K562 (cell line): ENCODE measurements around the gene NEK5. TPM values are rescaled to one million over a fixed set of nuclear protein-coding genes. Genes with fewer than 3 reads are reported as not detected.

Experiments used
- CBX3 ChIP-seq, 2 experiments: IDR thresholded peaks; 1 replicate in 1 of 2; 2 replicates in 1 of 2; pipeline ENCODE4 v1.6.1; 2012; ENCODE audit warnings: inconsistent platforms in 2 of 2, low read length in 2 of 2, borderline replicate concordance in 1 of 2, control low read depth in 1 of 2
- CEBPG ChIP-seq, 3 experiments: fragments of 200-800 bp in 1 of 3; sonication (Bioruptor generic) in 1 of 3; sonication (generic) in 1 of 3; formaldehyde crosslinking in 1 of 3; IDR thresholded peaks in 2 of 3; conservative IDR thresholded peaks in 1 of 3; 2 replicates each; pipeline versions ENCODE4 v1.6.1 to v1.8.0; 2016 to 2022; ENCODE audit warnings: missing compliant biosample characterization in 2 of 3, missing genetic modification characterization in 2 of 3, mild to moderate bottlenecking in 1 of 3, missing genetic modification reagents in 1 of 3
- CTBP1 ChIP-seq: fragments of 450-650 bp; IDR thresholded peaks from 2 replicates; pipeline ENCODE4 v1.6.1; 2016; ENCODE audit warnings: borderline replicate concordance
- GTF2A2 ChIP-seq: IDR thresholded peaks from 2 replicates; pipeline ENCODE4 v1.6.1; 2016; ENCODE audit warnings: mild to moderate bottlenecking, missing genetic modification characterization, missing compliant biosample characterization
- KDM1A ChIP-seq, 2 experiments: fragments of 450-650 bp; IDR thresholded peaks; 2 replicates each; pipeline ENCODE4 v1.6.1; 2016; ENCODE audit warnings: mild to moderate bottlenecking in 2 of 2
- NBN ChIP-seq: fragments of 450-650 bp; IDR thresholded peaks from 2 replicates; pipeline ENCODE4 v1.6.1; 2016; ENCODE audit warnings: low read depth, mild to moderate bottlenecking
- NFE2 ChIP-seq: IDR thresholded peaks from 2 replicates; pipeline ENCODE4 v1.6.1; 2014; ENCODE audit warnings: antibody characterized with exemption, low read depth
- NR2C1 ChIP-seq, 2 experiments: fragments of 450-650 bp; IDR thresholded peaks; 2 replicates each; pipeline ENCODE4 v1.6.1; 2017; ENCODE audit warnings: mild to moderate bottlenecking in 2 of 2, antibody characterized with exemption in 1 of 2, inconsistent platforms in 1 of 2, missing compliant biosample characterization in 1 of 2, missing genetic modification characterization in 1 of 2
- POLR2AphosphoS2 ChIP-seq: IDR thresholded peaks from 2 replicates; pipeline ENCODE4 v1.6.1; 2012; ENCODE audit warnings: low read length, improper control_type of control experiment
- PPARD ChIP-seq: fragments of 250-450 bp; sonication (Bioruptor Pico); IDR thresholded peaks from 2 replicates; pipeline ENCODE4 v1.8.0; 2022; ENCODE audit warnings: inconsistent platforms, mild to moderate bottlenecking, moderate library complexity
- RBM34 ChIP-seq: fragments of 200-400 bp; formaldehyde crosslinking; IDR thresholded peaks from 2 replicates; pipeline ENCODE4 v1.6.1; 2018; ENCODE audit warnings: low read length, borderline replicate concordance; ENCODE audit not compliant: insufficient read depth
- RCOR1 ChIP-seq, 2 experiments: IDR thresholded peaks; 2 replicates each; pipeline ENCODE4 v1.6.1; 2012; ENCODE audit warnings: low read depth in 2 of 2, low read length in 2 of 2, borderline replicate concordance in 1 of 2, improper control_type of control experiment in 1 of 2
- SMAD1 ChIP-seq: fragments of 150-350 bp; IDR thresholded peaks from 2 replicates; pipeline ENCODE4 v1.6.1; 2014; ENCODE audit warnings: low read length, low read depth; ENCODE audit not compliant: partially characterized antibody
- SMARCA4 ChIP-seq: fragments of 450-650 bp; IDR thresholded peaks from 2 replicates; pipeline ENCODE4 v1.6.1; 2016
- TAF15 ChIP-seq: fragments of 200-400 bp; formaldehyde crosslinking; IDR thresholded peaks from 2 replicates; pipeline ENCODE4 v1.6.1; 2017; ENCODE audit warnings: mild to moderate bottlenecking, low read depth, low read length, moderate library complexity
- TEAD4 ChIP-seq, 2 experiments: sonication (generic) in 1 of 2; formaldehyde crosslinking in 1 of 2; IDR thresholded peaks; 2 replicates each; pipeline versions ENCODE4 v1.6.1 to v1.8.0; 2012 to 2022; ENCODE audit warnings: borderline replicate concordance in 1 of 2, inconsistent platforms in 1 of 2, low read length in 1 of 2, mild to moderate bottlenecking in 1 of 2, missing genetic modification reagents in 1 of 2
- ZNF507 ChIP-seq: conservative IDR thresholded peaks from 2 replicates; pipeline ENCODE4 v1.6.1; 2017; ENCODE audit warnings: missing genetic modification characterization, missing compliant biosample characterization
- ZNF75A ChIP-seq: fragments of 450-650 bp; formaldehyde crosslinking; IDR thresholded peaks from 2 replicates; pipeline ENCODE4 v1.4.0; 2020; ENCODE audit warnings: mild to moderate bottlenecking
- polyA plus RNA-seq, 8 experiments: library from polyadenylated mRNA; depleted of rRNA in 4 of 8; stranded (reverse) in 5 of 8; unstranded in 3 of 8; fragments of >200 nt; fragmentation: Nextera tagmentation in 2 of 8; fragmentation: Illumina TruSeq in 1 of 8; extraction: Ambion mirVana in 2 of 8; extraction: Trizol in 1 of 8; gene quantifications; 2 replicates each; pipeline versions ENCODE4 v1.2.1 to v1.2.3, GENCODE V29; 2011 to 2014; ENCODE audit warnings: inconsistent platforms in 1 of 8, missing spikeins in 1 of 8
- total RNA-seq, 7 experiments: library from RNA; depleted of rRNA in 6 of 7; stranded (reverse); fragments of >200 nt in 6 of 7; fragmentation: Illumina TruSeq in 2 of 7; extraction: Trizol in 2 of 7; gene quantifications; 2 replicates each; pipeline versions ENCODE4 v1.2.1 to v1.2.3, GENCODE V29; 2011 to 2021; ENCODE audit warnings: low replicate concordance in 1 of 7
- TF ChIP-seq, protein P1 (sequence below): fragments of 250-450 bp; sonication (Bioruptor Pico); IDR thresholded peaks from 2 replicates; pipeline ENCODE4 v1.9.0; 2021; ENCODE audit warnings: mild to moderate bottlenecking, inconsistent platforms
- TF ChIP-seq, protein P2 (sequence below), 2 experiments: IDR thresholded peaks; 2 replicates each; pipeline ENCODE4 v1.6.1; 2011; ENCODE audit warnings: borderline replicate concordance in 1 of 2, control low read depth in 1 of 2, low read depth in 1 of 2, low read length in 1 of 2, mild to moderate bottlenecking in 1 of 2, mixed read lengths in 1 of 2, moderate library complexity in 1 of 2; ENCODE audit not compliant: insufficient read depth in 1 of 2, insufficient read length in 1 of 2, poor library complexity in 1 of 2, severe bottlenecking in 1 of 2; ENCODE audit errors: extremely low read depth in 1 of 2

NEK5 gene
- total and polyA plus RNA-seq, 9 of the 15 experiments (the other 6 are each of a cell fraction or from before 2014, with no cell fraction given) = 0.09 to 0.44 (median 0.33) TPM

DNA sequence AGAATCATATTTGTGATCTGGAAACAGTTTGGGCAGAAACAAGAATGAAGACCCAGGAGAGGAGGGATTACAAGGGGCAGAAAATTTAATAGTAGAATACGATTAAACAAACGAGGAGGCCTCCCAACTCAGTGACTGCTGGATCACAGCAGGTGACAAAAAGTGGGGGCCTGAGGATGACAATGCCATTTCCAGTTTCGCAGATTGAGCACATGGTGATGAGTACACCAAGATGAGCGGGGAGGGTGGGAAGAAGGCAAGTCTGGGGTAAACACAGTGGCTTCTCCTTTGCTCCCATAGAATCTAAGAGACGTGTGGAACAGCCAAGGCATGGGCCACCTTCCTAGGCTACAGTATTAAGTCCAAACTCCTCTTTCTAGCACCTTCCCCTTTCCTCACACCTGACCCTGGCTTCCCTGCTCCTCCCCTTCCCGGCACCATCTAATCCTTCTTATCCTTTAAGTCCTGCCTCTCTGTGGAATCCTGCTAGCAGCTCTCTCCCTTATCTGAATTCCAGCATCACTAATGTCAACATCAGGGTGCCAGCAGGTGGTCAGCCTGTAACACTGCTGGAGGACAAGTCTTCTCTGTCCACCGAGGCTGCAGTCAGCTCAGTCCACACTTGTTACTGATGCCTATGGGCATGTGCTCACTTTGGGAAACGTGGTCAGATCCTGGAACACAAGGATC is 131.1 kb downstream of the NEK5 start (continued):
- TF ChIP-seq KDM1A (IDR thresholded peaks at IDR 0.05) (peak; percentile 20 to 53; a peak in 1 of 4 replicates), NFE2 (peak; percentile 71), NR2C1 (IDR thresholded peaks at IDR 0.05) (no peak), NR2C1 (tag; IDR thresholded peaks at IDR 0.05) (no peak), ZNF75A (no peak), RCOR1 (IDR thresholded peaks at IDR 0.05; ENCODE audit: borderline replicate concordance in 1 of 2, low read depth in 2 of 2, low read length in 2 of 2) (no peak; a peak in 1 of 4 replicates), TEAD4 (IDR thresholded peaks at IDR 0.05; ENCODE audit: low read length) (peak; percentile 71), TEAD4 (CRISPR knock-in tag; IDR thresholded peaks at IDR 0.05; ENCODE audit: borderline replicate concordance) (no peak), ZNF507 (tag) (no peak), TAF15 (no peak), GTF2A2 (tag) (no peak), POLR2AphosphoS2 (no peak), SMARCA4 (peak; percentile 44; the same call in 1 of the 2 replicates), NBN (no peak), PPARD (no peak), SMAD1 (no peak), RBM34 (no peak), CBX3 (IDR thresholded peaks at IDR 0.05; ENCODE audit: borderline replicate concordance in 1 of 2, low read length in 2 of 2) (no peak), CEBPG (CRISPR knock-in tag; IDR thresholded peaks at IDR 0.05) (no peak), CEBPG (tag; conservative IDR thresholded peaks at IDR 0.05 in 1 of 2, IDR thresholded peaks at IDR 0.05 in 1 of 2) (no peak), CTBP1 (peak; percentile 97)
- TF ChIP-seq, protein P1, sequence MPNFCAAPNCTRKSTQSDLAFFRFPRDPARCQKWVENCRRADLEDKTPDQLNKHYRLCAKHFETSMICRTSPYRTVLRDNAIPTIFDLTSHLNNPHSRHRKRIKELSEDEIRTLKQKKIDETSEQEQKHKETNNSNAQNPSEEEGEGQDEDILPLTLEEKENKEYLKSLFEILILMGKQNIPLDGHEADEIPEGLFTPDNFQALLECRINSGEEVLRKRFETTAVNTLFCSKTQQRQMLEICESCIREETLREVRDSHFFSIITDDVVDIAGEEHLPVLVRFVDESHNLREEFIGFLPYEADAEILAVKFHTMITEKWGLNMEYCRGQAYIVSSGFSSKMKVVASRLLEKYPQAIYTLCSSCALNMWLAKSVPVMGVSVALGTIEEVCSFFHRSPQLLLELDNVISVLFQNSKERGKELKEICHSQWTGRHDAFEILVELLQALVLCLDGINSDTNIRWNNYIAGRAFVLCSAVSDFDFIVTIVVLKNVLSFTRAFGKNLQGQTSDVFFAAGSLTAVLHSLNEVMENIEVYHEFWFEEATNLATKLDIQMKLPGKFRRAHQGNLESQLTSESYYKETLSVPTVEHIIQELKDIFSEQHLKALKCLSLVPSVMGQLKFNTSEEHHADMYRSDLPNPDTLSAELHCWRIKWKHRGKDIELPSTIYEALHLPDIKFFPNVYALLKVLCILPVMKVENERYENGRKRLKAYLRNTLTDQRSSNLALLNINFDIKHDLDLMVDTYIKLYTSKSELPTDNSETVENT = no peak
- TF ChIP-seq, protein P2, sequence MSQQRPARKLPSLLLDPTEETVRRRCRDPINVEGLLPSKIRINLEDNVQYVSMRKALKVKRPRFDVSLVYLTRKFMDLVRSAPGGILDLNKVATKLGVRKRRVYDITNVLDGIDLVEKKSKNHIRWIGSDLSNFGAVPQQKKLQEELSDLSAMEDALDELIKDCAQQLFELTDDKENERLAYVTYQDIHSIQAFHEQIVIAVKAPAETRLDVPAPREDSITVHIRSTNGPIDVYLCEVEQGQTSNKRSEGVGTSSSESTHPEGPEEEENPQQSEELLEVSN (IDR thresholded peaks at IDR 0.05; ENCODE audit: borderline replicate concordance in 1 of 2, extremely low read depth in 1 of 2, insufficient read depth in 1 of 2, insufficient read length in 1 of 2, low read depth in 1 of 2, low read length in 1 of 2, poor library complexity in 1 of 2, severe bottlenecking in 1 of 2) = peak; percentile 29 to 71
